ENCODE measurements around the gene KRTAP5-9.
A peak's percentile ranks its signal among the peaks of the same experiment; 100 is the strongest.

Gene KRTAP5-9

DNA sequence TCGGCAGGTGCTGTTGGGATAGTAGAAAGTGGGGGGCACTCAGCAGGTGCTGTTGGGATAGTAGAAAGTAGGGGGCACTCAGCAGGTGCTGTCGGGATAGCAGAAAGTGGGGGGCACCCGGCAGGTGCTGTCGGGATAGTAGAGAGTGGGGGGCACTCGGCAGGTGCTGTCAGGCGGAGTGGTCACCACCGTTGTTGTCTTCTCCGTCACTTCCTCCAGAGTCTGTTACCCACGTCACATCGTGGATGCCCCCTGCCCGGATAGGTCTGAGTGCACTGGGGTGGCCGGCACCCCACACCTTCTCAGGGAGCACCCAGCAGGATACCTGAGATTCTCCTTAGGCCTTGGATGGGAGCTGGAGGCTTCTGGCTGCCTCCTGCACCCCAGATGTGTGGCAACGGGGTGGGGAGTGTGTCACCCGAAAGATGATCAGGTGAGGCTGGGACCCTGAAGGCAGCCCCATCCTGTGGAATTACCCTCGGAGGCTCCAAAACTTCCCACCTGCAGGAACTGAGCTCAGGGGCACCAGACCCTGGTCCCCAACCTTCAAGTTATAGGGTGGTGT lies 45.3 kb upstream of the KRTAP5-9 start:
- TF ChIP-seq TCF12 (IDR thresholded peaks at IDR 0.05; ENCODE audit: low read depth), result no peak
- TF ChIP-seq YY1 (IDR thresholded peaks at IDR 0.05; ENCODE audit: low read depth), result no peak
- no peak for TF ChIP-seq EGR1 (IDR thresholded peaks at IDR 0.05)
- no peak for TF ChIP-seq TAF1 (IDR thresholded peaks at IDR 0.05; ENCODE audit: low read depth)
- TF ChIP-seq, protein P1, sequence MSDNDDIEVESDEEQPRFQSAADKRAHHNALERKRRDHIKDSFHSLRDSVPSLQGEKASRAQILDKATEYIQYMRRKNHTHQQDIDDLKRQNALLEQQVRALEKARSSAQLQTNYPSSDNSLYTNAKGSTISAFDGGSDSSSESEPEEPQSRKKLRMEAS (IDR thresholded peaks at IDR 0.05), result no peak
- TF ChIP-seq, protein P2, sequence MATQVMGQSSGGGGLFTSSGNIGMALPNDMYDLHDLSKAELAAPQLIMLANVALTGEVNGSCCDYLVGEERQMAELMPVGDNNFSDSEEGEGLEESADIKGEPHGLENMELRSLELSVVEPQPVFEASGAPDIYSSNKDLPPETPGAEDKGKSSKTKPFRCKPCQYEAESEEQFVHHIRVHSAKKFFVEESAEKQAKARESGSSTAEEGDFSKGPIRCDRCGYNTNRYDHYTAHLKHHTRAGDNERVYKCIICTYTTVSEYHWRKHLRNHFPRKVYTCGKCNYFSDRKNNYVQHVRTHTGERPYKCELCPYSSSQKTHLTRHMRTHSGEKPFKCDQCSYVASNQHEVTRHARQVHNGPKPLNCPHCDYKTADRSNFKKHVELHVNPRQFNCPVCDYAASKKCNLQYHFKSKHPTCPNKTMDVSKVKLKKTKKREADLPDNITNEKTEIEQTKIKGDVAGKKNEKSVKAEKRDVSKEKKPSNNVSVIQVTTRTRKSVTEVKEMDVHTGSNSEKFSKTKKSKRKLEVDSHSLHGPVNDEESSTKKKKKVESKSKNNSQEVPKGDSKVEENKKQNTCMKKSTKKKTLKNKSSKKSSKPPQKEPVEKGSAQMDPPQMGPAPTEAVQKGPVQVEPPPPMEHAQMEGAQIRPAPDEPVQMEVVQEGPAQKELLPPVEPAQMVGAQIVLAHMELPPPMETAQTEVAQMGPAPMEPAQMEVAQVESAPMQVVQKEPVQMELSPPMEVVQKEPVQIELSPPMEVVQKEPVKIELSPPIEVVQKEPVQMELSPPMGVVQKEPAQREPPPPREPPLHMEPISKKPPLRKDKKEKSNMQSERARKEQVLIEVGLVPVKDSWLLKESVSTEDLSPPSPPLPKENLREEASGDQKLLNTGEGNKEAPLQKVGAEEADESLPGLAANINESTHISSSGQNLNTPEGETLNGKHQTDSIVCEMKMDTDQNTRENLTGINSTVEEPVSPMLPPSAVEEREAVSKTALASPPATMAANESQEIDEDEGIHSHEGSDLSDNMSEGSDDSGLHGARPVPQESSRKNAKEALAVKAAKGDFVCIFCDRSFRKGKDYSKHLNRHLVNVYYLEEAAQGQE (IDR thresholded peaks at IDR 0.05; ENCODE audit: low read depth), result no peak
- no peak for TF ChIP-seq FOXM1 (IDR thresholded peaks at IDR 0.05; ENCODE audit: borderline replicate concordance, low read depth)
- no peak for TF ChIP-seq EP300 (IDR thresholded peaks at IDR 0.05; ENCODE audit: borderline replicate concordance)
- no peak for TF ChIP-seq CREB1 (IDR thresholded peaks at IDR 0.05; ENCODE audit: low read depth)
- TF ChIP-seq ZBTB7A (IDR thresholded peaks at IDR 0.05; ENCODE audit: low read depth), result no peak
- TF ChIP-seq CEBPB (IDR thresholded peaks at IDR 0.05), result no peak
- no peak for TF ChIP-seq TEAD4 (IDR thresholded peaks at IDR 0.05)
- TF ChIP-seq, protein P3, sequence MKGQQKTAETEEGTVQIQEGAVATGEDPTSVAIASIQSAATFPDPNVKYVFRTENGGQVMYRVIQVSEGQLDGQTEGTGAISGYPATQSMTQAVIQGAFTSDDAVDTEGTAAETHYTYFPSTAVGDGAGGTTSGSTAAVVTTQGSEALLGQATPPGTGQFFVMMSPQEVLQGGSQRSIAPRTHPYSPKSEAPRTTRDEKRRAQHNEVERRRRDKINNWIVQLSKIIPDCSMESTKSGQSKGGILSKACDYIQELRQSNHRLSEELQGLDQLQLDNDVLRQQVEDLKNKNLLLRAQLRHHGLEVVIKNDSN (IDR thresholded peaks at IDR 0.05), result no peak
- no peak for TF ChIP-seq RAD21 (IDR thresholded peaks at IDR 0.05; ENCODE audit: low read depth)
- no peak for TF ChIP-seq NFIC (IDR thresholded peaks at IDR 0.05)

DNA sequence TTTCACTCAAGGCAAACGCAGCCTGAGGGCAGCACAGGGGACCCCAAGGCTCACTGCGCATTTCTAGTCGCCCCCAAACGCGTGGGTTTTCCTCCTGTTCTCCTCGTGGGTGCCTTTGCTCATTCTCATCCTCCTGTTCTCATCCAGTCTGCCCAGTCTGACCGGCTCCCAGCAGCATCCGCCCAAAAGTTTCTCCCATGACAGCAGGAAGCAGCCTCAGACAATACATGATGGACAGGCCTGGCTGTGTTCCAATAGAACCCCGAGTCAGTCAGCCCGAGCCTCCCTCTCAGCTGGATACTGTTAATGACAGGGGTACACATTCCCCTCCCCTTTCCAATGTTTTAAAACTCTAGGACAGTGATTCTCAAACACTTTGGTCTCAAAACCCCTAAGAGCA lies 43.7 kb upstream of the KRTAP5-9 start:
- no peak for TF ChIP-seq FOXM1 (IDR thresholded peaks at IDR 0.05; ENCODE audit: borderline replicate concordance, low read depth)
- TF ChIP-seq TAF1 (IDR thresholded peaks at IDR 0.05; ENCODE audit: low read depth), result no peak
- TF ChIP-seq, protein P1 (IDR thresholded peaks at IDR 0.05), result no peak
- TF ChIP-seq, protein P2 (IDR thresholded peaks at IDR 0.05; ENCODE audit: low read depth), result no peak
- TF ChIP-seq NFIC (IDR thresholded peaks at IDR 0.05), result peak; percentile 88
- no peak for TF ChIP-seq ZBTB7A (IDR thresholded peaks at IDR 0.05; ENCODE audit: low read depth)
- TF ChIP-seq TEAD4 (IDR thresholded peaks at IDR 0.05), result peak; percentile 28; the same call in 1 of the 2 replicates
- no peak for TF ChIP-seq CREB1 (IDR thresholded peaks at IDR 0.05; ENCODE audit: low read depth)
- TF ChIP-seq RAD21 (IDR thresholded peaks at IDR 0.05; ENCODE audit: low read depth), result no peak
- TF ChIP-seq EGR1 (IDR thresholded peaks at IDR 0.05), result no peak
- TF ChIP-seq, protein P3 (IDR thresholded peaks at IDR 0.05), result no peak
- peak; percentile 38; the same call in 1 of the 2 replicates for TF ChIP-seq EP300 (IDR thresholded peaks at IDR 0.05; ENCODE audit: borderline replicate concordance)
- TF ChIP-seq TCF12 (IDR thresholded peaks at IDR 0.05; ENCODE audit: low read depth), result peak; percentile 31; the same call in 1 of the 2 replicates
- TF ChIP-seq YY1 (IDR thresholded peaks at IDR 0.05; ENCODE audit: low read depth), result no peak
- TF ChIP-seq CEBPB (IDR thresholded peaks at IDR 0.05), result no peak

DNA sequence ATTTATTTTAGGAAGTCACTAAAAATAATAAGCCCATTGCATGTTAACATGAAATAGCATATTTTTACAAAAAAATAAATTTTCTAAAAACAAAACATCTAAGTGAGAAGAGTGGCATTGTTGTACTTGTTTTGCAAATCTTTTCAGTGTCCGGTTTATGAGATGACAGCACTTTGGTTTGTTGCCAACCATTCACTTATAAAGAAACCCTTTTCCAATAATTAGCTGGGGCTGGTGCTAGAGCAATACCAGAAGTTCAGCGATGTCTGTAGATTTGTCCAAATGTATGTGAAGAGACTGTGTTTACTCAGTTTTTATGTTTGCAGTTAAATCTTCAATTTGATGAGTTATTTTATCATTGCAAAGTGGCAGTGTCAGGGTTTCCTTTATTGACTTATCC lies 43.2 kb upstream of the KRTAP5-9 start:
- no peak for TF ChIP-seq YY1 (IDR thresholded peaks at IDR 0.05; ENCODE audit: low read depth)
- TF ChIP-seq, protein P1 (IDR thresholded peaks at IDR 0.05), result no peak
- no peak for TF ChIP-seq TCF12 (IDR thresholded peaks at IDR 0.05; ENCODE audit: low read depth)
- TF ChIP-seq CREB1 (IDR thresholded peaks at IDR 0.05; ENCODE audit: low read depth), result no peak
- no peak for TF ChIP-seq TAF1 (IDR thresholded peaks at IDR 0.05; ENCODE audit: low read depth)
- TF ChIP-seq FOXM1 (IDR thresholded peaks at IDR 0.05; ENCODE audit: borderline replicate concordance, low read depth), result no peak

DNA sequence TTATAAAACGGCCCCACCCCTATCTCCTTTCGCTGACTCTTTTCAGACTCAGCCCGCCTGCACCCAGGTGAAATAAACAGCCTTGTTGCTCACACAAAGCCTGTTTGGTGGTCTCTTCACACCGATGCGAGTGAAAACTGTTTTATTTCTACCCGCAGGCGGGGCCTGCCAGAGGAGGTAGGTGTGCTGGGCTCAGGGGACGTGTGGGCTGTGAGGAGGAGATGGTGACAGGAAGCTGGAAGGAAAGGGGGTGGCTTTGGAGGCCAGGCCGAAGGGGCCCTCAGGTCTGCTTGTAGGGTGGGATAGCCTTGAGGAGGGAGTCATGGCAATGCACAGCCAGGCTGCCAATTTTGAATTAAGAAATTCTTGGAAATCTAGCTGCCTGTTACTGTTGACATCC lies 42.4 kb upstream of the KRTAP5-9 start:
- TF ChIP-seq, protein P2 (IDR thresholded peaks at IDR 0.05; ENCODE audit: low read depth), result no peak
- no peak for TF ChIP-seq TAF1 (IDR thresholded peaks at IDR 0.05; ENCODE audit: low read depth)
